ENCODE measurements around the gene ASIC5. TPM values are rescaled to one million over a fixed set of nuclear protein-coding genes. Genes with fewer than 3 reads are reported as not detected.

ASIC5 gene
- total RNA-seq, 2 donors from 2014 or later = 0.15 TPM; not detected in 1

- no peak overlapping the region for H3K4me3 ChIP-seq
- H3K9ac ChIP-seq (ENCODE audit: low read depth in 2 of 2, low read length in 2 of 2) = no peak overlapping the region
- no peaks in the 10 kb centered on the region for H3K27me3 ChIP-seq
- intact Hi-C loops (cut with DNase I) = no loop called here
- H3K4me1 ChIP-seq = no peaks in the 10 kb centered on the region
- H3K36me3 ChIP-seq = no peaks in the 10 kb centered on the region
- H3K9me3 ChIP-seq = no peaks in the 10 kb centered on the region
- DNase-seq = no peak
- no peak for TF ChIP-seq CTCF (IDR thresholded peaks at IDR 0.05)
- no peak overlapping the region for H3K27ac ChIP-seq
These were observed 13.7 kb upstream of the ASIC5 start for GRCh38 chr4:155879767-155880166.

- no peak for DNase-seq
- intact Hi-C loops (cut with DNase I) = no loop called here
- Histone ChIP-seq H3K36me3 (no peaks in the 10 kb centered on the region), H3K4me3 (no peak overlapping the region), H3K9me3 (no peaks in the 10 kb centered on the region), H3K27ac (no peak overlapping the region), H3K4me1 (no peaks in the 10 kb centered on the region), H3K27me3 (no peaks in the 10 kb centered on the region), H3K9ac (ENCODE audit: low read depth in 2 of 2, low read length in 2 of 2) (no peak overlapping the region)
- no peak for TF ChIP-seq CTCF (IDR thresholded peaks at IDR 0.05)
These were observed 12.5 kb upstream of the ASIC5 start for GRCh38 chr4:155878611-155879010.

- H3K27ac ChIP-seq = no peak overlapping the region
- H3K9me3 ChIP-seq = no peaks in the 10 kb centered on the region
- no peaks in the 10 kb centered on the region for H3K36me3 ChIP-seq
- H3K4me1 ChIP-seq = no peaks in the 10 kb centered on the region
- intact Hi-C loops (cut with DNase I) = no loop called here
- H3K9ac ChIP-seq (ENCODE audit: low read depth in 2 of 2, low read length in 2 of 2) = no peak overlapping the region
- DNase-seq = no peak
- no peak for TF ChIP-seq CTCF (IDR thresholded peaks at IDR 0.05)
- no peaks in the 10 kb centered on the region for H3K27me3 ChIP-seq
- no peak overlapping the region for H3K4me3 ChIP-seq
These were observed 11.9 kb upstream of the ASIC5 start for GRCh38 chr4:155877971-155878370.

GRCh38 chr4:155875878-155876277 lies 9.8 kb upstream of the ASIC5 start:
- no peak for TF ChIP-seq CTCF (IDR thresholded peaks at IDR 0.05)
- DNase-seq = no peak
- Histone ChIP-seq H3K27me3 (no peaks in the 10 kb centered on the region), H3K9me3 (no peaks in the 10 kb centered on the region), H3K4me1 (no peaks in the 10 kb centered on the region), H3K4me3 (no peak overlapping the region), H3K27ac (no peak overlapping the region), H3K36me3 (no peaks in the 10 kb centered on the region), H3K9ac (ENCODE audit: low read depth in 2 of 2, low read length in 2 of 2) (no peak overlapping the region)
- intact Hi-C loops (cut with DNase I) = no loop called here

- intact Hi-C loops (cut with DNase I) = no loop called here
- Histone ChIP-seq H3K9ac (ENCODE audit: low read depth in 2 of 2, low read length in 2 of 2) (no peak overlapping the region), H3K9me3 (no peaks in the 10 kb centered on the region), H3K36me3 (no peaks in the 10 kb centered on the region), H3K4me1 (no peaks in the 10 kb centered on the region), H3K27me3 (no peaks in the 10 kb centered on the region), H3K4me3 (no peak overlapping the region), H3K27ac (no peak overlapping the region)
- DNase-seq = no peak
- no peak for TF ChIP-seq CTCF (IDR thresholded peaks at IDR 0.05)
These were observed 10.2 kb downstream of the ASIC5 start for GRCh38 chr4:155855897-155856296.
